Kidney (tissue), 14 donors: ENCODE data around the gene OLFM3. TPM values are rescaled to one million over a fixed set of nuclear protein-coding genes. Genes with fewer than 3 reads are reported as not detected.

Experiments used
- DNase-seq, 5 donors: peaks; one replicate each; pipeline ENCODE4 v3.0.0-alpha.2; 2013 to 2020
- FAIRE-seq: peaks from 2 replicates; lab custom pipeline; 2012; peaks lifted over from hg19 to GRCh38; lab: Jason Lieb, UNC
- H3K27ac ChIP-seq, 2 donors: one replicate each; pipeline ENCODE4 v1.7.0; 2013; ENCODE audit warnings: low read depth in 2 of 2, low read length in 2 of 2, inconsistent platforms in 1 of 2
- H3K27me3 ChIP-seq: one replicate; pipeline ENCODE4 v1.7.1; 2013; ENCODE audit warnings: low read length, inconsistent platforms; ENCODE audit not compliant: control insufficient read depth, insufficient read depth
- H3K36me3 ChIP-seq, 3 donors: one replicate each; pipeline versions ENCODE4 v1.7.0 to v1.7.1; 2013; ENCODE audit warnings: low read length in 3 of 3, control low read depth in 1 of 3, inconsistent platforms in 1 of 3; ENCODE audit not compliant: insufficient read depth in 3 of 3, control insufficient read depth in 2 of 3
- H3K4me1 ChIP-seq, 3 donors: one replicate each; pipeline versions ENCODE4 v1.7.0 to v1.7.1; 2013; ENCODE audit warnings: low read length in 3 of 3, inconsistent platforms in 1 of 3, low read depth in 1 of 3; ENCODE audit not compliant: control insufficient read depth in 2 of 3, insufficient read depth in 2 of 3
- H3K4me3 ChIP-seq, 3 donors: one replicate each; pipeline versions ENCODE4 v1.7.0 to v1.8.1; 2013; ENCODE audit warnings: low read length in 3 of 3, control low read depth in 1 of 3, inconsistent platforms in 1 of 3
- H3K9ac ChIP-seq, 3 donors: one replicate each; pipeline versions ENCODE4 v1.7.0 to v1.7.1; 2013; ENCODE audit warnings: low read length in 3 of 3, control low read depth in 1 of 3, inconsistent platforms in 1 of 3
- H3K9me3 ChIP-seq, 3 donors: one replicate each; pipeline versions ENCODE4 v1.7.0 to v1.7.1; 2013; ENCODE audit warnings: low read length in 3 of 3, control low read depth in 1 of 3, inconsistent platforms in 1 of 3; ENCODE audit not compliant: control insufficient read depth in 2 of 3, insufficient read depth in 1 of 3
- intact Hi-C: fragments of 100-400 bp; cut with DNase I; formaldehyde crosslinking; loops from one replicate; pipeline ENCODE4 v1.11.1; 2022
- polyA plus RNA-seq: library from polyadenylated mRNA; stranded (reverse); fragments of 350-450 nt; fragmentation: Illumina TruSeq; extraction: RNeasy Lipid Tissue Mini Kit (QIAGEN cat#74804); gene quantifications from one replicate; pipeline ENCODE4 v1.2.3, GENCODE V29; 2014; ENCODE audit warnings: low read depth, low replicate concordance; ENCODE audit not compliant: insufficient read depth
- total RNA-seq: library from RNA; stranded (reverse); fragmentation: NEBNext Ultra II Directional; extraction: Animal tissue kit (Norgen Biotek cat#: 25700); gene quantifications from one replicate; pipeline ENCODE4 v1.2.1, GENCODE V29; 2021
- TF ChIP-seq, protein P1 (sequence below): IDR thresholded peaks from 3 replicates; pipeline ENCODE4 v1.5.1; 2012; ENCODE audit warnings: mild to moderate bottlenecking, moderate library complexity, borderline replicate concordance; ENCODE audit not compliant: insufficient read depth; ENCODE audit errors: extremely low read depth
- donor health status: control.
- donor health status: control.
- donor health status: control.
- donor health status: control.
- donor health status: control.
- donor health status: DM: yes; HTN: yes; CAD: no.
- donor health status: Normal renal cell carcinoma (clear cell type).

OLFM3 gene
- total and polyA plus RNA-seq, 2 donors from 2014 or later = 0.41 TPM; not detected in 1

DNA sequence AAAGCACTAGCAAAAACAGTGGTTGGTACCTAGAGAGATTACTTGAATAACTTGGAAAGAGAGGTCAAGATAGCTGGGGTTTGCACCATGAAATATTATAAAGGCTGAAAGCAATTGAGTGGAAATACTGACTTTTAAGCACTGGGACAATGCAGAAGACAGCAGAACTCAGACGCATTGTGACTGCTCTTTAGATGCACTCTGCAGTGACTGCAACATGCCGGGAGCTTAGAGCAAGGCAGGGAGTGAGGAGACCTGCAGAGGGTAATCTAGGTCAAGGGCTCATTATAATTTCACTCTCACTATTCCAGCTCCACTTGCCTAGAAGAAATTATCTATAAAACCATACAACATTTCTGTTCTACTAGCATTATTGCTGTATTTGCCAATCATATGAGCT lies 36.6 kb downstream of the OLFM3 start:
- Histone ChIP-seq H3K4me1 (no peaks in the 10 kb centered on the region), H3K4me3 (no peak overlapping the region), H3K36me3 (no peaks in the 10 kb centered on the region), H3K27me3 (no peaks in the 10 kb centered on the region), H3K9ac (no peak overlapping the region), H3K27ac (no peak overlapping the region), H3K9me3 (no peaks in the 10 kb centered on the region)
- intact Hi-C loops = no loop called here
- FAIRE-seq (no peak), DNase-seq (no peak)
- TF ChIP-seq, protein P1, sequence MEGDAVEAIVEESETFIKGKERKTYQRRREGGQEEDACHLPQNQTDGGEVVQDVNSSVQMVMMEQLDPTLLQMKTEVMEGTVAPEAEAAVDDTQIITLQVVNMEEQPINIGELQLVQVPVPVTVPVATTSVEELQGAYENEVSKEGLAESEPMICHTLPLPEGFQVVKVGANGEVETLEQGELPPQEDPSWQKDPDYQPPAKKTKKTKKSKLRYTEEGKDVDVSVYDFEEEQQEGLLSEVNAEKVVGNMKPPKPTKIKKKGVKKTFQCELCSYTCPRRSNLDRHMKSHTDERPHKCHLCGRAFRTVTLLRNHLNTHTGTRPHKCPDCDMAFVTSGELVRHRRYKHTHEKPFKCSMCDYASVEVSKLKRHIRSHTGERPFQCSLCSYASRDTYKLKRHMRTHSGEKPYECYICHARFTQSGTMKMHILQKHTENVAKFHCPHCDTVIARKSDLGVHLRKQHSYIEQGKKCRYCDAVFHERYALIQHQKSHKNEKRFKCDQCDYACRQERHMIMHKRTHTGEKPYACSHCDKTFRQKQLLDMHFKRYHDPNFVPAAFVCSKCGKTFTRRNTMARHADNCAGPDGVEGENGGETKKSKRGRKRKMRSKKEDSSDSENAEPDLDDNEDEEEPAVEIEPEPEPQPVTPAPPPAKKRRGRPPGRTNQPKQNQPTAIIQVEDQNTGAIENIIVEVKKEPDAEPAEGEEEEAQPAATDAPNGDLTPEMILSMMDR = no peak

DNA sequence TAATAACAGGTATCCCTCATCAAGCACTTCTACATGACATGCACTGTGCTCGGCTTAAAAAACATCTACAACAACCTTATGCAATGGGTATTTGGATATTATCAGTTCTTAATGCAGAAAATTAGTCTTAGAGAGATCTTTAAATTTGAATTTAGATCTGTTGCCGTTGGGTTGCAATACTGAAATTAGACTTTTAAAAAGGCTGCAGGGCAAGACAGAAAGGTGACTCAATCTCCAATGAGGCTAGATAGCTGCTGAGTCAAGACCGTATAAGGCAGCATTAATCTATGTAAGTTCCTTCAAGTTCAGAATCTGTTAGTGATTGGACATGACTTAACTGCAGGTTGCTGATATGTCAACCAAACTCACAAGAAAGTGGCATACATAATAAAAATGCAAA lies 37.3 kb downstream of the OLFM3 start:
- DNase-seq = no peak
- Histone ChIP-seq H3K4me3 (no peak overlapping the region), H3K36me3 (no peaks in the 10 kb centered on the region), H3K27ac (no peak overlapping the region), H3K9ac (no peak overlapping the region), H3K27me3 (no peaks in the 10 kb centered on the region), H3K9me3 (no peaks in the 10 kb centered on the region), H3K4me1 (no peaks in the 10 kb centered on the region)
- TF ChIP-seq, protein P1 = no peak
- intact Hi-C loops = no loop called here
- FAIRE-seq = no peak

DNA sequence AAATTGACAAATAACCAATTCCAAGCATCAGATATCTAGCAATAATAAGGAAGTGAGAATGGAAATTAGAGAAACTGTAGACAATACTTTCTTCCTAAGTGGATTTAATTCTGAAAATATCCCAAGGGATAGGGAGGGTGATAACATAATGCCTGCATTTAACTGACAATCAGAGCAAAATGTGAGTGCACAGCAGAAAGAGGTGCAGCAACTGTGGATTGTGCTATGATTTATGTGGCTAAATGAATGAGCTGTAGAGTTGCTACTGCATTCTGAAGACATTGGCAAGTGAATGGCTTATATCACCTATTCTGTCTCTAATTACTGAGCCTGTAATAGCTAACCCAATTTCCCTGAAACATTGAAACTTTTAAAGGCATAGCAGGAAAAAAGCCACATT lies 39.0 kb downstream of the OLFM3 start:
- H3K27ac ChIP-seq = no peak overlapping the region
- no peak overlapping the region for H3K9ac ChIP-seq
- FAIRE-seq (no peak), DNase-seq (no peak)
- H3K4me1 ChIP-seq = no peaks in the 10 kb centered on the region
- intact Hi-C loops = no loop called here
- H3K9me3 ChIP-seq = no peaks in the 10 kb centered on the region
- H3K4me3 ChIP-seq = no peak overlapping the region
- TF ChIP-seq, protein P1 = no peak
- no peaks in the 10 kb centered on the region for H3K27me3 ChIP-seq
- no peaks in the 10 kb centered on the region for H3K36me3 ChIP-seq

DNA sequence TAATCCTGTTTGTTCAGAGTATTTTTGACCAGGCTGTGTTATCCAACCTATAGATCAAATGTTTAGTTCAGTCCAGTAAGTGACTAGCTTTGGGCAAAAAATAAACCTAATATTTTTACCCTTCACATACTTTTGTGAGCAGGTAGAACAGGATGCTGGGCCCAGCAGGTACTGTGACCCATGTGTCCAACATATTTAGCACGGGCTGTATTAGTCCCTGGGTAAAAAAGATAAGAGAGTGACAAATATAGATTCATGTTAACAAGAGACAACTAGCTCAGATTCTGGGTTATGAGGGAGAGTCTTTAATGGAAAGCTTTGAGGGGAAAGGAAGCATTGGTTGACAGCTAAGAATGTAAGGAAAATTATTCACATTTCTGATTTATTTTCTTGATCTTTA lies 43.1 kb downstream of the OLFM3 start:
- no peaks in the 10 kb centered on the region for H3K9me3 ChIP-seq
- no peak for FAIRE-seq
- H3K4me3 ChIP-seq = no peak overlapping the region
- TF ChIP-seq, protein P1 = no peak
- no peak overlapping the region for H3K9ac ChIP-seq
- no peak overlapping the region for H3K27ac ChIP-seq
- no peaks in the 10 kb centered on the region for H3K27me3 ChIP-seq
- DNase-seq = no peak
- intact Hi-C loops = no loop called here
- H3K4me1 ChIP-seq = no peaks in the 10 kb centered on the region
- no peaks in the 10 kb centered on the region for H3K36me3 ChIP-seq
